GM23338 (cell line): ENCODE data around the gene BOD1. TPM values are rescaled to one million over a fixed set of nuclear protein-coding genes. Genes with fewer than 3 reads are reported as not detected.

Experiments
- ATAC-seq: fragments of 200-7000 bp; cut with Tn5 transposase; 3 replicates; pipeline ENCODE4 v1.9.1; 2020
- DNase-seq: peaks from one replicate; pipeline ENCODE4 v3.0.0-alpha.2; 2015; ENCODE audit warnings: low spot score
- H2AFZ ChIP-seq: fragments of 200-600 bp; sonication (generic); 2 replicates; pipeline ENCODE4 v1.8.0; 2016; ENCODE audit warnings: antibody characterized with exemption, mild to moderate bottlenecking, moderate library complexity
- H3F3A ChIP-seq: fragments of 200-600 bp; sonication (generic); replicated peaks from 2 replicates; pipeline ENCODE4 v1.8.0; 2017; ENCODE audit warnings: antibody characterized with exemption, mixed run types, low read depth
- H3K27ac ChIP-seq: fragments of 200-600 bp; sonication (generic); 2 replicates; pipeline ENCODE4 v1.6.1; 2016; ENCODE audit warnings: low read depth
- H3K27me3 ChIP-seq: fragments of 200-600 bp; sonication (generic); 2 replicates; pipeline ENCODE4 v1.8.0; 2016; ENCODE audit warnings: mild to moderate bottlenecking, mixed run types, moderate library complexity; ENCODE audit not compliant: insufficient read depth
- H3K36me3 ChIP-seq: fragments of 200-600 bp; sonication (generic); 2 replicates; pipeline ENCODE4 v1.8.0; 2016; ENCODE audit warnings: mild to moderate bottlenecking; ENCODE audit not compliant: insufficient read depth
- H3K4me1 ChIP-seq: fragments of 200-600 bp; sonication (generic); 2 replicates; pipeline ENCODE4 v1.8.0; 2016; ENCODE audit warnings: mild to moderate bottlenecking, moderate library complexity; ENCODE audit not compliant: insufficient read depth
- H3K4me2 ChIP-seq: fragments of 200-600 bp; sonication (generic); 2 replicates; pipeline ENCODE4 v1.7.1; 2017; ENCODE audit warnings: mixed run types
- H3K4me3 ChIP-seq: fragments of 200-600 bp; sonication (generic); 2 replicates; pipeline ENCODE4 v1.6.1; 2016; ENCODE audit warnings: mixed run types
- H3K79me2 ChIP-seq: fragments of 200-600 bp; sonication (generic); replicated peaks from 2 replicates; pipeline ENCODE4 v1.8.0; 2017; ENCODE audit warnings: mild to moderate bottlenecking; ENCODE audit not compliant: insufficient read depth
- H3K9me2 ChIP-seq: fragments of 200-600 bp; sonication (generic); 2 replicates; pipeline ENCODE4 v1.8.0; 2017; ENCODE audit not compliant: insufficient read depth
- H4K20me1 ChIP-seq: fragments of 200-600 bp; sonication (generic); replicated peaks from 2 replicates; pipeline ENCODE4 v1.8.0; 2017; ENCODE audit warnings: mild to moderate bottlenecking; ENCODE audit not compliant: insufficient read depth
- H3K27ac Mint-ChIP-seq: 2 replicates; pipeline ENCODE4 v1.8.0; 2020; ENCODE audit warnings: inconsistent platforms, mild to moderate bottlenecking, moderate library complexity, mixed read lengths
- H3K27me3 Mint-ChIP-seq: 3 replicates; pipeline ENCODE4 v1.8.0; 2022; ENCODE audit warnings: low read depth, mild to moderate bottlenecking, moderate library complexity, mixed read lengths, inconsistent platforms; ENCODE audit not compliant: insufficient read depth, poor library complexity
- H3K36me3 Mint-ChIP-seq: 3 replicates; pipeline ENCODE4 v1.8.0; 2021; ENCODE audit warnings: low read depth, mild to moderate bottlenecking, inconsistent platforms, moderate library complexity, mixed read lengths
- H3K4me1 Mint-ChIP-seq: 3 replicates; pipeline ENCODE4 v1.8.0; 2020; ENCODE audit warnings: mild to moderate bottlenecking, inconsistent platforms, mixed read lengths
- H3K4me3 Mint-ChIP-seq: 3 replicates; pipeline ENCODE4 v1.8.0; 2021; ENCODE audit warnings: moderate library complexity, mild to moderate bottlenecking, inconsistent platforms, mixed read lengths
- H3K9me3 Mint-ChIP-seq: 3 replicates; pipeline ENCODE4 v1.8.0; 2020; ENCODE audit warnings: moderate library complexity, mild to moderate bottlenecking, inconsistent platforms, mixed read lengths
- CREB1 ChIP-seq: fragments of 250-450 bp; sonication (Bioruptor Pico); IDR thresholded peaks from 2 replicates; pipeline ENCODE4 v1.5.0; 2020; ENCODE audit warnings: low read depth, mild to moderate bottlenecking, moderate library complexity
- EZH2 ChIP-seq: fragments of 200-600 bp; sonication (generic); IDR thresholded peaks from one replicate; pipeline ENCODE4 v1.8.0; 2017; ENCODE audit warnings: antibody characterized with exemption, mild to moderate bottlenecking, low read depth; ENCODE audit not compliant: unreplicated experiment
- EZH2phosphoT487 ChIP-seq: fragments of 200-600 bp; sonication (generic); IDR thresholded peaks from one replicate; pipeline ENCODE4 v1.8.1; 2018; ENCODE audit warnings: antibody characterized with exemption; ENCODE audit not compliant: unreplicated experiment
- NANOG ChIP-seq: IDR thresholded peaks from 2 replicates; pipeline ENCODE4 v1.6.1; 2016; ENCODE audit warnings: antibody characterized with exemption, borderline replicate concordance
- ZNF114 ChIP-seq: fragments of 250-450 bp; sonication (Bioruptor Pico); IDR thresholded peaks from 2 replicates; pipeline ENCODE4 v1.5.0; 2020; ENCODE audit warnings: mild to moderate bottlenecking, moderate library complexity
- ZNF331 ChIP-seq: fragments of 250-450 bp; sonication (Bioruptor Pico); IDR thresholded peaks from 2 replicates; pipeline ENCODE4 v1.5.0; 2020; ENCODE audit warnings: low read depth, mild to moderate bottlenecking, moderate library complexity
- polyA plus RNA-seq: library from polyadenylated mRNA; unstranded; fragments of >200 nt; fragmentation: Nextera tagmentation; extraction: Ambion mirVana; gene quantifications from 2 replicates; pipeline ENCODE4 v1.2.1, GENCODE V29; 2016
- total RNA-seq: library from RNA; depleted of rRNA; stranded (reverse); fragments of >200 nt; shearing (Covaris generic); gene quantifications from 2 replicates; pipeline ENCODE4 v1.2.3, GENCODE V29; 2014
- TF ChIP-seq, protein P1 (sequence below), 2 experiments: fragments of 200-600 bp in 1 of 2; sonication (generic) in 1 of 2; conservative IDR thresholded peaks; 2 replicates each; pipeline versions ENCODE4 v1.5.1 to v1.6.1; 2016 to 2017; ENCODE audit warnings: antibody characterized with exemption in 2 of 2, low read depth in 2 of 2, mild to moderate bottlenecking in 2 of 2, moderate library complexity in 1 of 2
- TF ChIP-seq, protein P2 (sequence below): IDR thresholded peaks from 2 replicates; pipeline ENCODE4 v1.6.1; 2016; ENCODE audit warnings: antibody characterized with exemption

BOD1 gene
- total and polyA plus RNA-seq, 2 experiments from 2014 or later = 94.7 to 141 TPM

DNA sequence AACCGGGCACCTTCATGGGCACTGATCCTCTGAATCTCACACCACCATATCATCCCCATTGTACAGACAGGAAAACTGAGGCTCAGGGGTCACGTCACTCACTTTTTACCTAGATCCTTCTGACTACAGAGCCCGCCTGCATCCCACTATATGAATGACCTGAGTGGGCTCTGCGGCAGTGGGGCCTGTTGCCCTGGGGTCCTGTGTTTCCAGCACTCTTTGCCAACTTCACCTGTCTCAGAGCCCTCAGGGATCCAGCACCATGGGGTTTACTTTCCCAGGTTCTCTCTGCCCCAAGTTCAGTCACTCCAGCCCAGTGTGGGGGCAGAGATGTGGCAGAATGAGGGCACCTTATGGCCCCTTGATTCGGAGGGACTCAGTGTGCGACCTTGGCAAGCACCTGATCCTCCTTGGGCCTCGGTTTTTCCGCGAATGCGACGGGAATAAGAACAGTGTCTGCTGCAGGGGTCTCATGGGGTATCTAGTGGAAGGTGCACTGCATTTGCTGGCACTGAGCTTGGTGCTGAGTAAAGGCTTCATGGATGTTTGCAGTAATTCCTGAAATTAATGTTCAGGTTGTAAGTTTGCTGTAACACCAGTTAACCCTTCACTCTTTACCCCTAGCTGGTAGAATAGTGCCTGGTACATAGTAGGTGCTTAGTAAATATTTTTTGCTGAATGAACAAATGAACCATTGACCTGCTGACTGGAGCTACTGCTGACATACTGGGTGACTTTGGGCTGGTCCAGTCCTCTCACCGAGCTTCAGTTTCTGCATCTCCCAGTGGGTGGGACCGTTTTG lies 47.1 kb upstream of the BOD1 start (continued):
- TF ChIP-seq, protein P1, sequence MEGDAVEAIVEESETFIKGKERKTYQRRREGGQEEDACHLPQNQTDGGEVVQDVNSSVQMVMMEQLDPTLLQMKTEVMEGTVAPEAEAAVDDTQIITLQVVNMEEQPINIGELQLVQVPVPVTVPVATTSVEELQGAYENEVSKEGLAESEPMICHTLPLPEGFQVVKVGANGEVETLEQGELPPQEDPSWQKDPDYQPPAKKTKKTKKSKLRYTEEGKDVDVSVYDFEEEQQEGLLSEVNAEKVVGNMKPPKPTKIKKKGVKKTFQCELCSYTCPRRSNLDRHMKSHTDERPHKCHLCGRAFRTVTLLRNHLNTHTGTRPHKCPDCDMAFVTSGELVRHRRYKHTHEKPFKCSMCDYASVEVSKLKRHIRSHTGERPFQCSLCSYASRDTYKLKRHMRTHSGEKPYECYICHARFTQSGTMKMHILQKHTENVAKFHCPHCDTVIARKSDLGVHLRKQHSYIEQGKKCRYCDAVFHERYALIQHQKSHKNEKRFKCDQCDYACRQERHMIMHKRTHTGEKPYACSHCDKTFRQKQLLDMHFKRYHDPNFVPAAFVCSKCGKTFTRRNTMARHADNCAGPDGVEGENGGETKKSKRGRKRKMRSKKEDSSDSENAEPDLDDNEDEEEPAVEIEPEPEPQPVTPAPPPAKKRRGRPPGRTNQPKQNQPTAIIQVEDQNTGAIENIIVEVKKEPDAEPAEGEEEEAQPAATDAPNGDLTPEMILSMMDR (conservative IDR thresholded peaks at IDR 0.05; ENCODE audit: low read depth in 2 of 2) = no peak
- no peak for TF ChIP-seq EZH2phosphoT487

DNA sequence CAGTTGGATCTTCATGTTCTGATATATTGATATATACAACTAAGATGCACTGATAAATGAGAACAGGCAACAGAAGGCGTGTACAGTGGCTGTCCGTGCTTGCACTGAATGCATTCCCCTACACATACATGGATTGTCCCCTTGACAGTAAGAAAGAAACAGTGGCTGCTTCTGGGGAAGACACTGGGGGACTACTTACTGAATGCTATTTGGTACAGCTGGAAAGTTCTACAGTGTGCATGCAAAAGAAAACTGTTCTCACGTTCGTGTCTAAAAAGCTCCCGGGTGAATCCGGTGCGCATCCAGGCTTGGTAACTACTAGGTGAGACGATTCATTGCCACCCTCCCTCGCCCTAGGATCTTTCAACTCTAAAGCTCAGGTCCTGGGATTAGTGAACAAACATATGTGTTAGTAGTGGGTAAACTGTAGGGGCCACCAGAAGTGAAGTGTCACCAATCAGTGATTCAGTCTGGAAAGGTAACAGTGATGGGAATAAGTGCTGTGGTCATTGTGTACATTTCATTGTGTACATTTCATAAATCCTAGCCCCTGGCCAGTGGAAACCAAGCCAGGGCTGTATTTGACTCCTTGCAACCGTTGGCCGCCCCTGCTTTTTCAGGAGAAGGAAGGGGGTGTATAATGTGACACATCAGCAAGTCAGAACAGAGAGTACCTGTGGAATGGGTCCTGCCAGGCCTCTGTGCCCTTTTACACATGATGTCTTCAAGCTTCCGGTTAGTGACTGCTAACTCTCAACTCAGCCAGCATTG lies 46.3 kb upstream of the BOD1 start:
- H2AFZ ChIP-seq = no peak overlapping the region
- H3K4me2 ChIP-seq = no peak overlapping the region
- peaks cover 12% of the 10 kb centered on the region for H3K27me3 Mint-ChIP-seq
- no peaks in the 10 kb centered on the region for H3F3A ChIP-seq
- H3K4me1 Mint-ChIP-seq = peaks cover 11% of the 10 kb centered on the region; the same call in 2 of the 3 replicates
- H3K4me3 Mint-ChIP-seq = no peak overlapping the region
- no peaks in the 10 kb centered on the region for H3K27me3 ChIP-seq
- ATAC-seq (no peak), DNase-seq (no peak)
- no peak overlapping the region for H3K27ac ChIP-seq
- peaks cover 11% of the 10 kb centered on the region; the same call in 1 of the 2 replicates for H3K4me1 ChIP-seq
- peaks cover 26% of the 10 kb centered on the region for H3K36me3 Mint-ChIP-seq
- H3K4me3 ChIP-seq = no peak overlapping the region
- TF ChIP-seq ZNF114 (CRISPR knock-in tag) (no peak), ZNF331 (no peak), NANOG (no peak), CREB1 (CRISPR knock-in tag) (no peak), EZH2 (no peak)
- TF ChIP-seq, protein P1 (conservative IDR thresholded peaks at IDR 0.05; ENCODE audit: low read depth in 2 of 2) = no peak
- TF ChIP-seq, protein P2, sequence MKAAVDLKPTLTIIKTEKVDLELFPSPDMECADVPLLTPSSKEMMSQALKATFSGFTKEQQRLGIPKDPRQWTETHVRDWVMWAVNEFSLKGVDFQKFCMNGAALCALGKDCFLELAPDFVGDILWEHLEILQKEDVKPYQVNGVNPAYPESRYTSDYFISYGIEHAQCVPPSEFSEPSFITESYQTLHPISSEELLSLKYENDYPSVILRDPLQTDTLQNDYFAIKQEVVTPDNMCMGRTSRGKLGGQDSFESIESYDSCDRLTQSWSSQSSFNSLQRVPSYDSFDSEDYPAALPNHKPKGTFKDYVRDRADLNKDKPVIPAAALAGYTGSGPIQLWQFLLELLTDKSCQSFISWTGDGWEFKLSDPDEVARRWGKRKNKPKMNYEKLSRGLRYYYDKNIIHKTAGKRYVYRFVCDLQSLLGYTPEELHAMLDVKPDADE = no peak
- H3K79me2 ChIP-seq = no peaks in the 10 kb centered on the region
- H3K9me3 Mint-ChIP-seq = peaks cover 27% of the 10 kb centered on the region
- H3K27ac Mint-ChIP-seq = no peak overlapping the region
- no peaks in the 10 kb centered on the region for H4K20me1 ChIP-seq
- no peaks in the 10 kb centered on the region for H3K36me3 ChIP-seq
- H3K9me2 ChIP-seq = peaks cover 5% of the 10 kb centered on the region; the same call in 1 of the 2 replicates
